ENCODE data around the gene AHRR. TPM values are rescaled to one million over a fixed set of nuclear protein-coding genes. Genes with fewer than 3 reads are reported as not detected.
"Not testable (repeated sequence)": the region's sequence is repeated elsewhere in the genome, so short reads cannot be mapped to it uniquely, and the experiment has no call there.

The AHRR gene
- total and polyA plus RNA-seq, 2 donors = 0.34 to 0.52 TPM

DNA sequence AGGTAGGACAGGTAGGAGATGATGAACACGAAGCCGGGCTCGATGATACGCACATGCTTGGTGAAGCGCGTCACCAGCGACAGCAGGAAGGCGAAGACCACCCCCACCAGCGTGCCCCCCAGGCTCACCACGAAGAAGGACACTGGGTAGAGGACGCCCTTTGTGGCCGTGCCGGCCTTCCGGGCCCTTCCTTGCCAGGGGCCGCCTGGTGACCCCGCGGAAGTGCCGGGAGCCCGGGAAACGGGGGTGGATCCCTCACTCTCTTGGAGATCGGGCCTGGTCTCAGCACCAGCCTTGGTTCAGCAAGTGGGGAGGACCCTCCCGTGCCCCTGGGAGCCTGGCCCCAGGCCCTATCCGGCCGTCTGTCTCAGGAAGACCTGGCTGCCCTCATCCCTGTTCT lies 163.0 kb downstream of the AHRR start:
- Histone ChIP-seq H3K27ac (ENCODE audit: low read depth in 1 of 2, low read length in 1 of 2) (no peak overlapping the region), H3K9me3 (ENCODE audit: control insufficient read depth in 2 of 2, insufficient read depth in 1 of 2, low read length in 1 of 2) (no peaks in the 10 kb centered on the region), H3K4me1 (ENCODE audit: control insufficient read depth in 2 of 2, insufficient read depth in 2 of 2, low read length in 2 of 2) (peaks cover 0 to 3% of the 10 kb centered on the region in 2 donors), H3K36me3 (ENCODE audit: control insufficient read depth in 2 of 2, insufficient read depth in 2 of 2, low read length in 1 of 2) (no peaks in the 10 kb centered on the region), H3K4me3 (ENCODE audit: low read length in 2 of 2) (no peak overlapping the region), H3K27me3 (ENCODE audit: control insufficient read depth in 2 of 2, insufficient read depth in 1 of 2, low read length in 1 of 2) (peaks cover 6 to 39% of the 10 kb centered on the region in 2 donors)
- WGBS = 96% methylated on average over 24 of the region's 24 CpGs
- no peak for DNase-seq (ENCODE audit: low read depth in 6 of 9, low spot score in 9 of 9)

DNA sequence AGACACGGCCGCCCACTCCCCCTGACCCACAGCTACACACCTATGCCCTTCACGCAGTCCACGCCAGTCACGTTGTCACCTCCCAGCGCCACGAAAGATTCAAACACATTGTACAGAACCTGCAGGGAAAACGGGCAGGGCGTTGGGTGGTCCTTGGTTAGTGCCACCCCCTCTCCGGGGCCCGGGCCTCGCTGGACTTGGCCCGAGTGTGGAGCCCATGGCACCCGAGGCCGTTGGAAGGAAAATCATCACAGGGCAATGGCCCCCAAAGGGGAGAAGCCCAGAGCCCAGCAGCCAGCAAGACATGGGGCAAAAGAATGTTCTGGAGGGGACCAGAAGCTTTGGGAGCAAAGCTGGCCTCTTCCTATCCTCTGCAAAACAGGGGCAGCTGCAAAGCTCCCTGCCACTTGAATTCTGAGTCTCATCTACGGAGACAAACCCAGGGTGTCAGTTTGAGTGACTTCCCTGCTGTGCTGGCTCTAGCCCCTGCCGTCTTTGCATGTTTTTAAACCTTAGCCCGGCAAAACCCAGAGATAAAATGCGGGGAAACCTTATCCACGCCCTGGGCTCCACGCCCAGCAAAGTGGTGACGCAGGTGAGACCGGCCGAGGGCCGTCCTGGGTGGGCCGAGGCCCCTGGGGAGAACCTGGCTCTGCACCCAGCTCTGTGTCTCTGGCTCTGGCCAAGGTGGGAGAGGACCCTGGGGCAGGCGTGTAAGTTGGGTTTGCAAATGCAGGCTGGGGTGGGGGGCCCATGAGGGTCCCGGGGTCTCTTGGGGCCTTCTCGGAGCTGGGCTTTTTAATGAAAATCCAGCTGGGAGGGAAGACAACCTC lies 163.8 kb downstream of the AHRR start:
- no peaks in the 10 kb centered on the region for H3K36me3 ChIP-seq (ENCODE audit: control insufficient read depth in 2 of 2, insufficient read depth in 2 of 2, low read length in 1 of 2)

DNA sequence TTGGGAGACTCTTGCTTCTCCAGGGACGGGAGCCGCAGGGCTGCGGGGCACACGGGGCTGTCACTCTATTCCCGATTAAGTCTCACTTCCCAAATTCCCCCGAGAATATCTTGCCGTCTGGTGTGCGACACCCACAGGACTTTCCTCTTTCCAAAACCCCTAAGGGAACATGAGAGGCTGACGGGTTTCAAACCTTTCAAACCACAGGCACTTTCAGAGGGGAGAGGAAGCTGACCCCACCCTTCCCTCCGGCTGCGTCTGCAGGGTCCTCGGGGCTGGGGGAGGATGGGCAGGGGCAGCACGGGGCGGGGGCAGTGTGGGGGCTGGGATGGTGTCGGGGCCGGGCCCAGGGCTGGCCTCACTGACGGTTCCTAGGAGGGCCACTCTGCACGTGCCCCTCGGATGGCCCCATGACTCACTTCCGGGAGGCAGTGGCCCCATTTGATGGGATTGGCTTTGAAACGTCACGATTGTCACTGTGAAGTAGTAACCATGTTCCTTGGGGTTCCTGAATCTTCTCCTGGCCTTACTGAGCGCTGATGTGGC lies 164.5 kb downstream of the AHRR start:
- Histone ChIP-seq H3K27ac (ENCODE audit: low read depth in 1 of 2, low read length in 1 of 2) (no peak overlapping the region), H3K4me3 (ENCODE audit: low read length in 2 of 2) (no peak overlapping the region), H3K9me3 (ENCODE audit: control insufficient read depth in 2 of 2, insufficient read depth in 1 of 2, low read length in 1 of 2) (no peaks in the 10 kb centered on the region), H3K4me1 (ENCODE audit: control insufficient read depth in 2 of 2, insufficient read depth in 2 of 2, low read length in 2 of 2) (peaks cover 0 to 3% of the 10 kb centered on the region in 2 donors), H3K36me3 (ENCODE audit: control insufficient read depth in 2 of 2, insufficient read depth in 2 of 2, low read length in 1 of 2) (no peaks in the 10 kb centered on the region), H3K27me3 (ENCODE audit: control insufficient read depth in 2 of 2, insufficient read depth in 1 of 2, low read length in 1 of 2) (peaks cover 6 to 39% of the 10 kb centered on the region in 2 donors)
- WGBS = 34% methylated on average over 23 of the region's 23 CpGs
- no peak for DNase-seq (ENCODE audit: low read depth in 6 of 9, low spot score in 9 of 9)

More for the DNA sequence above, 163.8 kb downstream of the AHRR start:
- Histone ChIP-seq H3K9me3 (ENCODE audit: control insufficient read depth in 2 of 2, insufficient read depth in 1 of 2, low read length in 1 of 2) (no peaks in the 10 kb centered on the region), H3K4me1 (ENCODE audit: control insufficient read depth in 2 of 2, insufficient read depth in 2 of 2, low read length in 2 of 2) (peaks cover 0 to 3% of the 10 kb centered on the region in 2 donors), H3K4me3 (ENCODE audit: low read length in 2 of 2) (no peak overlapping the region), H3K27ac (ENCODE audit: low read depth in 1 of 2, low read length in 1 of 2) (no peak overlapping the region), H3K27me3 (ENCODE audit: control insufficient read depth in 2 of 2, insufficient read depth in 1 of 2, low read length in 1 of 2) (peaks cover 6 to 39% of the 10 kb centered on the region in 2 donors)
- 94% methylated on average over 29 of the region's 29 CpGs for WGBS
- DNase-seq (ENCODE audit: low read depth in 6 of 9, low spot score in 9 of 9) = no peak

DNA sequence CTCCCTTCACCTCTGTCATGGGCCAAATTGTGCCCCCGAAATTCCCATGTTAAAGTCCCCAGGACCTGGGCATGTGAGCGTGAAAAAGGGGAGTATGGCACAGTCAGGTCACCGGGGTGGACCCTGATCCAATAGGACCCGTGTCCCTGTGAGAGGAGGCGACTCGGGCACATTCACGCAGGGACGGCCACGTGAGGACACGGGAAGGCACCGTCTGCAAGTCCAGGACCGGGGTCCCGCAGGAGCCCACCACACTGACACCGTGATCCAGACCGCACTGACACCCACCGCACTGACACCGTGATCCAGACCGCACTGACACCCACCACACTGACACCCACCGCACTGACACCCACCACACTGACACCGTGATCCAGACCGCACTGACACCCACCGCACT lies 165.1 kb downstream of the AHRR start:
- H3K27me3 ChIP-seq (ENCODE audit: control insufficient read depth in 2 of 2, insufficient read depth in 1 of 2, low read length in 1 of 2) = peaks cover 6 to 37% of the 10 kb centered on the region in 2 donors
- DNase-seq (ENCODE audit: low read depth in 6 of 9, low spot score in 9 of 9) = not testable (repeated sequence)

More for the DNA sequence above, 165.1 kb downstream of the AHRR start:
- not testable (repeated sequence) for H3K4me3 ChIP-seq (ENCODE audit: low read length in 2 of 2); H3K27ac ChIP-seq (ENCODE audit: low read depth in 1 of 2, low read length in 1 of 2); H3K4me1 ChIP-seq (ENCODE audit: control insufficient read depth in 2 of 2, insufficient read depth in 2 of 2, low read length in 2 of 2); H3K9me3 ChIP-seq (ENCODE audit: control insufficient read depth in 2 of 2, insufficient read depth in 1 of 2, low read length in 1 of 2); H3K36me3 ChIP-seq (ENCODE audit: control insufficient read depth in 2 of 2, insufficient read depth in 2 of 2, low read length in 1 of 2)
- 95% methylated on average over 18 of the region's 22 CpGs for WGBS

Other genes with a start within 250 kb of the AHRR start
- 0.47 TPM for gene PLEKHG4B, start 229.5 kb upstream of the AHRR start, total RNA-seq
- gene PLEKHG4B, start 229.5 kb upstream of the AHRR start, polyA plus RNA-seq = 0.64 TPM
- 0.90 TPM for gene LRRC14B, start 130.2 kb upstream of the AHRR start, total RNA-seq
- 0.02 TPM for gene LRRC14B, start 130.2 kb upstream of the AHRR start, polyA plus RNA-seq
- 3.9 TPM for gene CCDC127, start 103.6 kb upstream of the AHRR start, total RNA-seq
- 3.4 TPM for gene CCDC127, start 103.6 kb upstream of the AHRR start, polyA plus RNA-seq
- 77.5 TPM for gene SDHA, start 103.4 kb upstream of the AHRR start, total RNA-seq
- 71.7 TPM for gene SDHA, start 103.4 kb upstream of the AHRR start, polyA plus RNA-seq
- gene PDCD6, start 50.1 kb upstream of the AHRR start, total RNA-seq = 127 TPM
- 162 TPM for gene PDCD6, start 50.1 kb upstream of the AHRR start, polyA plus RNA-seq
- 27.2 TPM for gene EXOC3, start 121.5 kb downstream of the AHRR start, total RNA-seq
- gene EXOC3, start 121.5 kb downstream of the AHRR start, polyA plus RNA-seq = 60.0 TPM
- 1.3 TPM for gene SLC9A3, start 202.7 kb downstream of the AHRR start, total RNA-seq
- 1.9 TPM for gene SLC9A3, start 202.7 kb downstream of the AHRR start, polyA plus RNA-seq

Measured in thymus (tissue), 11 donors.